ENCODE results near the gene TDP1.
"Not testable (repeated sequence)": the region's sequence is repeated elsewhere in the genome, so short reads cannot be mapped to it uniquely, and the experiment has no call there.

TDP1 gene

DNA sequence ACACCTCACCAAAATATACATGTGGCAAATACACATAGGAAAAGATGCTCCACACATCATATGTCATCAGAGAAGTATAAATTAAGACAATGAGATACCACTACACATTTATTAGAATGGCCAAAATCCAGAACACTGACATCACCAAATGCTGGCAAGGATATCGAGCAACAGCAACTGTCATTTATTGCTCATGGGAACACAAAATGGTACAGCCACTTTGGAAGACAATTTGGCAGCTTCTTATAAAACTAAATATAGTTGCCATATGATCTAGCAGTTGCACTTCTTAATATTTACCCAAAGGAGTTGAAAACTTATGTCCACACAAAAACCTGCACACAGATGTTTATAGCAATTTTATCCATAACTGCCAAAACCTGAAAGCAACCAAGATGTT, 99.1 kb downstream of the TDP1 start:
- DNase-seq = no peak

- no peak for DNase-seq
Measured at GRCh38 chr14:90056826-90057225, 101.1 kb downstream of the TDP1 start.

DNA sequence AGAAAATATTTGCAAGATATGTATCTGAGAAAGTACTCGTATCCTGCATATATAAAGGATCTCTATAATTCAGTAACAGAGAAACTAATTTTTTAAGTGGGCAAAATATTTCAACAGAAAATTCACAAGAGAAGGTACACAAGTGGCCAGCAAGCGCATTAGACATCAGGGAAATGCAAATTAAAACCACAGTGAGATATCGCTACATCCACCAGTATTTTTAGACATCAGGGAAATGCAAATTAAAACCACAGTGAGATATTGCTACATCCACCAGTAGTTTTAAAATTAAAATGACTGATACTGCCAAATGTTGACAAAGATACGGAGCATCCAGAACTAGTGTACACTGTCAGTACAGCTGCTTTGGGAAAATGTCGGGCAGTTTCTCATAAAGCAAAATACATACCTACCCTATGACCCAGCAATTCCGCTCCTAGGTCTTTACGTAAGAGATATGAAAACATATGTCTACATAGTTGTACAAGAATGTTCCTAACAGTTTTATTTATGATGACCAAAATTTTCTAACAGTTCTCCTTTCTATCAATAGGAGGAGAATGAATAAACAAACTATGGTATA, 103.2 kb downstream of the TDP1 start:
- no peak for DNase-seq

DNA sequence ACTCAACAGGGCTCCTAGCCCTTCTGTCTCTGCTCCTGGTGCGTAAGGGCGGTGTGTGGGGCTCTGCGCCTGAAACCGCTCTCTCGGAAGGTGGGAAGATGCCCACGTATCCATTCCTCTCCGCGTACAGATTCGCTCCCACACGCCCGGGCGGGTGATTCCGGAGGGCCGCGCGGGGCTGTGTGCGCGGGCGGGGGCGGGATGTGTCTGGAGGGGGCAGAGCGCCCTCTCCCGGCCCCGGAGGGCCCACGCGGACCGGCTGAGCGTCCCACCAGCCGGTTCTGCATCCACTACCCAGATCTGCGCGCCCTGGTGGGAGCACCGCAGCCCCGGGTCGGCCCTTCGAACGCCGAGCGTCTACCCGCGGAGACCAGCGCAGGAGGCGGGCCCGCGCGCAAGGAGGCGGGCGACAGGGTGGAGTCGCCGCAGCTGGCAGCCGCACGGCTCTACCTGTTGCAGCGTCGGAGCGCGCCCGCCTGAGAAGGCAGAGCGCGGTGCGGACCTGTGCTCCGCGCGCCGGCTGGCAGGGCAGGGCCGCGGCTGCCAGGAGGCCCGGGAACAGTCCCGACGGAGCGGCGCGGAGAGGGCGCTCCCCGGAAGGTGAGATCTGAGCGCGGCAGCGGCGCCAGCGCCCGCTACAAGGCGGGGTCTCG, 104.7 kb downstream of the TDP1 start:
- DNase-seq = peak; percentile 83

- DNase-seq = peak; percentile 41
Measured at GRCh38 chr14:90060965-90061684, 105.4 kb downstream of the TDP1 start.

DNA sequence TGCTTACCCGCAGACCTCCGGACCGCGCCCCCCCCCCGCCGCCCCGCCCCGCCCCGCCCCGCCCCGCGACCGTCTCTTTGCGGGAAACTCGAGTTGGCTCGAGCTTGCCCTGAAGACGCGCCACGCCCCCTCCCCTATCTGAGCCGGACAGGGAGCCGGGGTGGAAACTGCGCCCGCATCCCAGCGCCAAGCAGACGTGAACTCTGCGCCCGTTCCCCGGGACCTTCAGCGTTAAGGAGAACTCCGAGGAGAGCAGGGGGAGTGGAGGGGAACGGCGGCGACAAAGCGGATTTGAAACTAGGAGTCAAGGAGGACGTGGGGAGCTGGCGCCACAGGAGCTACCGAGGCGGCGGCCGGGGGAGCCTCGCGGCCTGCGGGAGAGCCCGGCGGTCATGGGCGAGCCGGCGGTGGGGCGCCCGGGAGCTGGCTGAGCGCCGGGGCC, 106.0 kb downstream of the TDP1 start, which contains the start of gene KCNK13:
KCNK13 (plus strand) TSS at position 310 of the 442 bp plus-strand sequence. CDS start 212 bp downstream, outside the sequence.
- DNase-seq = peak; percentile 41

- peak; percentile 91 for DNase-seq
Measured at GRCh38 chr14:90062127-90062794, 106.5 kb downstream of the TDP1 start.

DNA sequence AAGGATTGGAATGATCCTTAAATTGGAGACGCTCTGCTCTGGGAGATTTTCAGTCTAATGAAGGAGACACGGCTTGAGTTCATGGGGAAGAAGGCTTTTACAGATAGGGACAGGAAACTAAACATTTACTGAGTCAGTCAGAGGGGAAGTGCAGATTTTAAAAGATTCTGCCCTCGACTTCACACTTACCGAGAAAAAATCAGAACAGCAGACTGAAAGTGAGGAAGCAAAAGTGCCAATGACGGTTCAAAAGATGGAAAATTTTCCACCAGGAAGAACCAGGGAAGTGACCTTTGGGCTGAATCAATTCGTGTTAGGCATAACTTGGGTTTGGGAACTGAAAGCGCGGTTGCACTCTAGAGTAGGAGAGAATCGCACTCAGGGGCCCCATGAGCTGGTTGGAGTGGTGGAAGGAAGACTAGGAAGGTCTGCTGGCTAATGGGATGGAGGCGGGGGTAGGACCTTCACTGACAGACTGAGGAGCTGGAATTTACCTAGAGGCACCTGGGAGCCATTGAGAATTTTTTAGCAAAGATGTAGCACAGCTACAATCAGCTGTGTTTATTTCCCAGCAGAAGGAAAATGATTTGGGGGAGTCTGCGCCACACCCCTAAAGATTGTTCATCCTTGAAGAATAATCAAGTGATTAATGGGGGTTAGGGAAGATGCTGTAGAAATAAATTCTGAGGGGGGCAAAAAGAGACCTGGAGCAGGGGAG, 107.3 kb downstream of the TDP1 start:
- no peak for DNase-seq

GRCh38 chr14:90072350-90072749, 116.6 kb downstream of the TDP1 start:
- no peak for DNase-seq

GRCh38 chr14:90079576-90079975, 123.8 kb downstream of the TDP1 start:
- no peak for DNase-seq

DNA sequence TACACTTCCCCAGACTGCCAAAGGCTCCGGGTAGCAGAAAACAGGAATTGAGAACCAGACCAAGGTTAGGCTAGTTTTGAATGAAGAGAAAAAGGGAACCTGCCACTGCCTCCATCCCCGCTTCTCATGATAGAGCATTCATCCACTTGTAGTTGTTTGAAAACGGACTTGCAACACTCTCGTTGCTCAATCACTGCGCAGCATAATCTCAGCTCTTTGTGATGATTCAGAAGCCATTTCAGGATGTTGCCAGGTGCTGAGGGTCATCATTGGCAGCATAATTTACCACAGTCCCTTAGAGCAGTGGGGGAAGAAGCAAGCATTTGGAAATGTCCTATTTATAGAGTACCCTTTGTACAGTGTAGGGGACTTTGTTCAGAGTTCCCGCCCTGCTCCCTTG, 131.7 kb downstream of the TDP1 start:
- DNase-seq = no peak

DNA sequence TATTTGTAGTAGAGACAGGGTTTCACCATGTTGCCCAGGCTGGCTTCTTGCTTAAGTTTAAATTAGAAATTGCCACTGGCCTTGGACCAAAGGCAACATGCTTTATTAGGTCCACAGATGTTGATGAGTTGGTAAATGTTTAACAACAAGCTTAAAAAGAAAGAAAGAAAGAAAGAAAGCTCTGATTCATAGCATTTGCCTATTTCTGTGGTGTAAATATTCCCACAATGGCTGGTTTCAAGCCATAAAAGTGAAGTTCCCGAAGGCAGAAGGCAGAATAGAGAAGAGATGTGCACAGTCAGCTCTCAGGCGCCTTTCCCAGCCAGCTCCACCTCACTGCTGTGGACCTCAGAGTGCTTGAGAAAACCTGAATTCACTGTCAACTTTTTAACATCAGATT, 132.4 kb downstream of the TDP1 start:
- DNase-seq = no peak

DNA sequence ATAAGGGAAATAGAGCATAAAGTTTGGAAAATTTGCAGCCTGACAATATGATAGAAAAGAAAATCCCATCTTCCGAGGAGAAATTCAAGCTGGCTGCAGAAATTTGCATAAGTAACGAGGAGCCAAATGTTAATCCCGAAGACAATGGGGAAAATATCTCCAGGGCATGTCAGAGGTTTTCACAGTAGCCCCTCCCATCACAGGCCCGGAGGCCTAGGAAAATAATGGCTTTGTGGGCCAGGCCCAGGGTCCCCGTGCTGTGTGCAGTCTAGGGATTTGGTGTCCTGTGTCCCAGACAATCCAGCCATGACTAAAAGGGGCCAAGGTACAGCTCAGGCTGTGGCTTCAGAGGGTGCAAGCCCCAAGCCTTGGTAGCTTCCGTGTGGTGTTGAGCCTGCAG, 133.8 kb downstream of the TDP1 start:
- not testable (repeated sequence) for DNase-seq

DNA sequence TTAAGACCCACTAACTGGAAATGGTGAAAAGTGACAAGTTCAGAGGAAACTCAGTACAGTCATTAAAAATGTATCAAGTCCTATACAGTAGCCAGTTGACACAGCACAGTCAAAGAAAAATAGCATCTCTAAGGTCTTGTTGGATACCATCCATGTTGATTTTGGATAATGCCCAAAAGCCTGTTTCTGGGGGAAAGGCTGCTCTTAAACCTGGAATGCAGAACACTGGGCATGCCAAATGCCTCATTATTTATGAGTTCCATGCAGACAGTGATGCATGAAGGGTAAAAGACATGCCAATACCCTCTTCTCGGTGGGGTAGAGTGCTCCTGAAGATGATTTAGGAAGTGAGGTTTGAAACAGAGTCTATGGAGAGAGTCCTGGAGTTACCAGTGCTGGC, 135.7 kb downstream of the TDP1 start:
- peak; percentile 79 for DNase-seq

DNA sequence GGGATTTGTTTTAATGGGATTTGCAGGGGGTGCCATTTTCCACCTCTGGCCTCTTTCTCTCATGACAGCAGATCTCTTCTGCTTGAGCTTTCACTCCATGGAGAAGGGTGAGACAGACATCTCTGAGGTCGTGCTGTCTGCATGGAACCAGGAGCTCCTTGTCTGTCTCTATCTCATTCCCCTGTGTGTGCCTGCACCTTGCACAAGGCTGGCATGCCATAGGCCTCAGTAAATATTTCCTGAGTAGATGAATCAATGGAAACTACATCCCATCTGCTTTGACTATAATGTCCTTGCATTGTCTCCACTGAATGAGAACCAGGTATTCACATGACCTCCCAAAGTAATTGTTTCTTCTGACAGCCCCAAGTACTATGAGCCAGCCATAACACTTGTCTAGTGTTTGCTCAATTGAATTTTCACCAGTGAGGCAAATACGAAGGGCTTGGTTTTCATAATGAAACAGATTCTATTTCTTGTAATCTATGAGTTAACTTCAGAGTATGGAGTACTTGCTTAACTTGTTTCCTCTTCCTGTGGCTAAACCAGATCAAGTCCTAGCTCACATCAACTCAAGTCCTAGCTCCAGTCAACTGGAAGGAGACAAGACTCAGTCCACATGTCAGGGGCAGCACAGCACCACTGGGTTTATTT, 138.3 kb downstream of the TDP1 start:
- no peak for DNase-seq
